PFSK-1 (cell line): ENCODE results near the gene TENT5C.

Experiments
- FOXP2 ChIP-seq: optimal IDR thresholded peaks from 2 replicates; pipeline ENCODE3; 2011; ENCODE audit warnings: borderline replicate concordance, control low read depth, inconsistent platforms; ENCODE audit not compliant: insufficient read depth; ENCODE audit errors: extremely low read length, extremely low read depth
- POLR2AphosphoS5 ChIP-seq: IDR thresholded peaks from 2 replicates; pipeline ENCODE4 v1.6.1; 2012; ENCODE audit warnings: low read depth, mild to moderate bottlenecking, control low read depth, low read length, moderate library complexity
- SIN3A ChIP-seq: IDR thresholded peaks from 2 replicates; pipeline ENCODE4 v1.6.1; 2012; ENCODE audit warnings: mild to moderate bottlenecking, low read length, moderate library complexity, borderline replicate concordance; ENCODE audit not compliant: insufficient read depth
- TAF1 ChIP-seq: IDR thresholded peaks from 2 replicates; pipeline ENCODE4 v1.6.1; 2012; ENCODE audit warnings: low read length, control low read depth, borderline replicate concordance; ENCODE audit not compliant: insufficient read depth
- TF ChIP-seq, protein P1 (sequence below), 2 experiments: IDR thresholded peaks; 2 replicates each; pipeline versions ENCODE4 v1.6.1 to v1.8.0; 2011 to 2012; ENCODE audit warnings: low read depth in 2 of 2, low read length in 2 of 2, control low read depth in 1 of 2, inconsistent platforms in 1 of 2, mild to moderate bottlenecking in 1 of 2, moderate library complexity in 1 of 2; ENCODE audit not compliant: insufficient read depth in 1 of 2

TENT5C gene

GRCh38 chr1:117642963-117643362, 37.1 kb downstream of the TENT5C start:
- TF ChIP-seq TAF1: no peak
- TF ChIP-seq, protein P1, sequence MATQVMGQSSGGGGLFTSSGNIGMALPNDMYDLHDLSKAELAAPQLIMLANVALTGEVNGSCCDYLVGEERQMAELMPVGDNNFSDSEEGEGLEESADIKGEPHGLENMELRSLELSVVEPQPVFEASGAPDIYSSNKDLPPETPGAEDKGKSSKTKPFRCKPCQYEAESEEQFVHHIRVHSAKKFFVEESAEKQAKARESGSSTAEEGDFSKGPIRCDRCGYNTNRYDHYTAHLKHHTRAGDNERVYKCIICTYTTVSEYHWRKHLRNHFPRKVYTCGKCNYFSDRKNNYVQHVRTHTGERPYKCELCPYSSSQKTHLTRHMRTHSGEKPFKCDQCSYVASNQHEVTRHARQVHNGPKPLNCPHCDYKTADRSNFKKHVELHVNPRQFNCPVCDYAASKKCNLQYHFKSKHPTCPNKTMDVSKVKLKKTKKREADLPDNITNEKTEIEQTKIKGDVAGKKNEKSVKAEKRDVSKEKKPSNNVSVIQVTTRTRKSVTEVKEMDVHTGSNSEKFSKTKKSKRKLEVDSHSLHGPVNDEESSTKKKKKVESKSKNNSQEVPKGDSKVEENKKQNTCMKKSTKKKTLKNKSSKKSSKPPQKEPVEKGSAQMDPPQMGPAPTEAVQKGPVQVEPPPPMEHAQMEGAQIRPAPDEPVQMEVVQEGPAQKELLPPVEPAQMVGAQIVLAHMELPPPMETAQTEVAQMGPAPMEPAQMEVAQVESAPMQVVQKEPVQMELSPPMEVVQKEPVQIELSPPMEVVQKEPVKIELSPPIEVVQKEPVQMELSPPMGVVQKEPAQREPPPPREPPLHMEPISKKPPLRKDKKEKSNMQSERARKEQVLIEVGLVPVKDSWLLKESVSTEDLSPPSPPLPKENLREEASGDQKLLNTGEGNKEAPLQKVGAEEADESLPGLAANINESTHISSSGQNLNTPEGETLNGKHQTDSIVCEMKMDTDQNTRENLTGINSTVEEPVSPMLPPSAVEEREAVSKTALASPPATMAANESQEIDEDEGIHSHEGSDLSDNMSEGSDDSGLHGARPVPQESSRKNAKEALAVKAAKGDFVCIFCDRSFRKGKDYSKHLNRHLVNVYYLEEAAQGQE (IDR thresholded peaks at IDR 0.05; ENCODE audit: insufficient read depth in 1 of 2, low read depth in 2 of 2, low read length in 2 of 2): no peak
- no peak for TF ChIP-seq POLR2AphosphoS5

DNA sequence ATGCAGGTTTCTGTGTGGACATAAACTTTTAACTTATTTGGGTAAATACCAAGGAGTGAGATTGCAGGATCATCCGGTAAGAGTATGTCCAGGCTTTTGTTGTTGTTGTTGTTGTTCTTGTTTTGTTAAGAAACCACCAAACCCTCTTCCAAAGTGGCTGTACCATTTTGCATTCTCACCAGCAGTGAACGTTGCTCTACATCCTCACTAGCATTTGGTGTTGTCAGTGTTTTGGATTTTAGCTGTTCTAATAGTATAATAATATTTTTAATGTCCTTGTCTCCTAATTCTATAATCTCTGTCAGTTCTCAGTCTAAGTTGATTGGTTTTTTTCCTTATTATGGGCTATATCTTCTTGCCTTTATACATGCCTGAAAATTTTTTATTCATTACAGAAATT, 37.8 kb downstream of the TENT5C start:
- TF ChIP-seq SIN3A (no peak), FOXP2 (no peak)
- TF ChIP-seq, protein P1 (IDR thresholded peaks at IDR 0.05; ENCODE audit: insufficient read depth in 1 of 2, low read depth in 2 of 2, low read length in 2 of 2): no peak

DNA sequence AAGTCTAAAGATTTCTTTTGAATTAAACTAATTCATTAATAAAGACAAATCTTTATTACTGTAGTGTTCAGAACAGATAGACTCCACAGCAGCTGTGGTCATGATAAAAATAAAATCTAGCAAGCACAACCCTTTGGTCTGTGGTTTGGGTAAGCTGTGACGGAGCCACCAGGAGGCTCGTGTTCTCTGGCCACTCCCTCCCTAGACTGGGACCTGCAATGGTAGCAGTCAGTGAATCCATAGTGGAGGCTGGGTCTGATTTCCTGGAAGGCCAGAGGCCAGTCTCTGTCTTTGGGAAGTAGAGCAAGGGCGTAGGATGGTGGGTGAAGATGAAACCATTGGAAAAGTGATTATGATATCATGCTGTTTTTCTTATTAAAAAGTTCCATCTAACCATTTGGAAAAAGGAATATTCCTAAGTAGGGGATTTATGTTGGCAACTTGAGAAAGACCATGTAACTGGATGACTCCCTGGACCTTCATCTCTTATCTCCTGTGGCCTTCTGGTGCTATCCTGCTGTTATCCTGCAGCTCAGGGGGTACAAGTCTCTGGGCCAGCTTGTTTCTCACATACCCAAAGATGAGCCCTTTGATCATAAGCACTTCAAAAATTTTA, 39.0 kb downstream of the TENT5C start:
- TF ChIP-seq, protein P1 (IDR thresholded peaks at IDR 0.05; ENCODE audit: insufficient read depth in 1 of 2, low read depth in 2 of 2, low read length in 2 of 2): no peak
- TF ChIP-seq TAF1 (no peak), FOXP2 (no peak)

DNA sequence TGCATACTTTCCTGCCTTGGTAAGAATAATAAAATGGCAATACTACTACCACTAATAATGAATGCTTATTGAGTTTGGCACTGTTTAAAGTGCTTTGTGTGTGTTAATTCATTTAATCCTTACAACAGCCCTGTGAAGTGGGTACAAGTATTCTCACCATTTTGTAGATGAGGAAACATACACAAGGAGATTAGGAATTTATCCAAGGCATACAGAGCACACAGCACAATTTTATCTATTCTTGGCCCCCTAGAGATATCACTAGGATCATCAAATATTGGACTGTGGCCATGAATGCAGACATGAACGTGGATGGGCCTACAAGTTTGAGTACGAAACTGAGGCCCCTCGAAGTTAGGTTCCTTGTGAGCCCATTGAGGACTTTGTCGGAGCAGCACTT, 39.5 kb downstream of the TENT5C start:
- TF ChIP-seq, protein P1 (IDR thresholded peaks at IDR 0.05; ENCODE audit: insufficient read depth in 1 of 2, low read depth in 2 of 2, low read length in 2 of 2): no peak
- TF ChIP-seq TAF1 (no peak), SIN3A (no peak), FOXP2 (no peak), POLR2AphosphoS5 (no peak)

- TF ChIP-seq, protein P1 (IDR thresholded peaks at IDR 0.05; ENCODE audit: insufficient read depth in 1 of 2, low read depth in 2 of 2, low read length in 2 of 2): no peak
- TF ChIP-seq POLR2AphosphoS5 (no peak), SIN3A (no peak)
Observed at GRCh38 chr1:117646007-117646811, 40.4 kb downstream of the TENT5C start.
